ENCODE measurements around the gene FBN3.

GRCh38 chr19:8079988-8080387 lies 69.4 kb downstream of the FBN3 start:
- TF ChIP-seq ZBTB7A (IDR thresholded peaks at IDR 0.05; ENCODE audit: low read depth) = no peak
- TF ChIP-seq TAF1 (IDR thresholded peaks at IDR 0.05; ENCODE audit: low read depth) = no peak
- TF ChIP-seq YY1 (IDR thresholded peaks at IDR 0.05; ENCODE audit: low read depth) = no peak
- no peak for TF ChIP-seq CEBPB (IDR thresholded peaks at IDR 0.05)
- TF ChIP-seq TEAD4 (IDR thresholded peaks at IDR 0.05) = no peak
- TF ChIP-seq TCF12 (IDR thresholded peaks at IDR 0.05; ENCODE audit: low read depth) = no peak
- TF ChIP-seq FOXM1 (IDR thresholded peaks at IDR 0.05; ENCODE audit: borderline replicate concordance, low read depth) = no peak
- TF ChIP-seq EP300 (IDR thresholded peaks at IDR 0.05; ENCODE audit: borderline replicate concordance) = no peak
- TF ChIP-seq REST (IDR thresholded peaks at IDR 0.05; ENCODE audit: low read depth) = no peak
- TF ChIP-seq CREB1 (IDR thresholded peaks at IDR 0.05; ENCODE audit: low read depth) = no peak
- TF ChIP-seq USF1 (IDR thresholded peaks at IDR 0.05) = no peak
- no peak for TF ChIP-seq MAX (IDR thresholded peaks at IDR 0.05)
- no peak for TF ChIP-seq NFIC (IDR thresholded peaks at IDR 0.05)
- TF ChIP-seq RAD21 (IDR thresholded peaks at IDR 0.05; ENCODE audit: low read depth) = no peak
